GM12872 (cell line): Measurements from ENCODE around the gene TP53I11.

Experiments used
- CTCF ChIP-seq: IDR thresholded peaks from 3 replicates; pipeline ENCODE4 v1.5.1; 2011; ENCODE audit warnings: low read depth, mild to moderate bottlenecking, low read length, moderate library complexity; ENCODE audit not compliant: insufficient read depth

The TP53I11 gene

GRCh38 chr11:44963136-44963535 lies 12.5 kb upstream of the TP53I11 start:
- TF ChIP-seq CTCF: no peak

DNA sequence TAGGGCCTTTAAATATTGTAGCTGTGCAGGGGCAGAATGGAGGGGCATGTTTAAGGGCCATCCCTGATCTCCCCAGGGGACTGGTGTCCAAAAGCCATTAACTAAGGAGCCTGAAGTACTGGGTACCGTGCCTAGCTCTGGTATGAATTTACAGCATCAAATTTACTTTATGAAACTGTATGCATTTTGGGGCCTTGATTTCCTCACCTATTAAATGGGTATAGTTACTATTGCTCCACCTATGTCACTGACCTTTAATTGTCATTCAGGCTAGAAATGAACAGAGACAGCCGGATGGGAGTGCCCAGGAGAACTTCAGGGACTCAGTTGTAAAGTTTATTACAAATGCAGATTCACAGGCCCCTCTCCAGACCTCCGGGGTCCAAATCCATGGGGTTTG lies 11.8 kb upstream of the TP53I11 start:
- TF ChIP-seq CTCF: no peak

- TF ChIP-seq CTCF: no peak
Observed at GRCh38 chr11:44960200-44960845, 9.6 kb upstream of the TP53I11 start.

DNA sequence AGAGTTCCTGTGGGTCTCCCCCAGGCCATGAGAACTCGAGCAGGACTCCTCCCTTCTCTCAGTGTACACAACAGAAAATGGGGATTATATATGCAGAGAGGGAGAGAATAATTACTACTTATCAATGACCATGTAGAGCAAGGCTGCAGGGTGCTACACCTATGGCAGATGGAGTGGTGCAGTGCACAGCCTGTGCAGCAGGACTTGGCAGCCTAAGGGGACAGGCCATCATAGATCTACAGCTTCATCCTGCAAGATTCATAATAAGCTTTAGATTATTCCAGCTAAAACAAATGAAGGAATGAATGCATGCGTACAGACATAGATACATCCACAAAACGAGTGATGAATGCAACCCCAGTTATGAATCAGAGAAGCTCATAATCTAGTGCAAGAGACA lies 8.4 kb upstream of the TP53I11 start:
- TF ChIP-seq CTCF: no peak

- no peak for TF ChIP-seq CTCF
Observed at GRCh38 chr11:44957776-44958564, 7.3 kb upstream of the TP53I11 start.

DNA sequence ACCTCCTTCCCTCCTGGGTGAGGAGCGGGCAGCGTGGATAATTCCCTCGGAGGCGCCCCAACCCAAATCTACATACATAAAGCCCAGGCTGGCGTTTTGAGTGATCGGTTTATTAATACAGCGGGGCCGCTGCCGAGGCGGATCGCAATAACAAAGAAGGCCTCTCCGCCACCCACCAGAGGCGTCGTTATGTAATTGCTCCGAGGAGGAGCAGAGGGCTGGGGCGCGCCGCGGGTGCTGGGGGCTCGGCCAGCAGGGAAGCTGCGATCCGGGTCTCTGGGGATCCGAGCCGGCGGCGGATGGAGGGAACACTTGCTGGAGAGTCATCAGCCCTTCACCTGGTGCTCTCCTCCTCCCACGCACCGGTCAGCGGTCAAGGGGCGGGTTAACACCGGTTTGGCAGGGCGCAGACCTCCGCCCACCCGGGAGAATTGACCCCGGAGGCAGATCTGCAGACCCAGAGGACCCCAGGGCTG lies 6.4 kb upstream of the TP53I11 start:
- no peak for TF ChIP-seq CTCF

GRCh38 chr11:44955015-44955738 lies 4.5 kb upstream of the TP53I11 start:
- TF ChIP-seq CTCF: no peak
